Stimulated activated memory B cell treated with anti-CD40 and anti-IgM and Interleukin-4, amounts not matched to agents 10 μg/mL and 1 μg/mL and 100 μg/mL, for 72 hours (primary cell): Measurements from ENCODE around the gene PIGS.
"Not testable (repeated sequence)": the region's sequence is repeated elsewhere in the genome, so short reads cannot be mapped to it uniquely, and the experiment has no call there.

ENCODE experiments used
- ATAC-seq: fragments of 150-1000 bp; cut with Tn5 transposase; 2 replicates; pipeline ENCODE4 v1.10.0; 2021
- H3K27ac Mint-ChIP-seq: one replicate; pipeline ENCODE4 v1.8.0; 2022; ENCODE audit warnings: mild to moderate bottlenecking, mixed read lengths
- H3K27me3 Mint-ChIP-seq: one replicate; pipeline ENCODE4 v1.8.0; 2022; ENCODE audit warnings: mixed read lengths
- H3K36me3 Mint-ChIP-seq: one replicate; pipeline ENCODE4 v1.8.0; 2022; ENCODE audit warnings: mixed read lengths
- H3K4me1 Mint-ChIP-seq: one replicate; pipeline ENCODE4 v1.8.0; 2022; ENCODE audit warnings: mixed read lengths
- H3K4me3 Mint-ChIP-seq: one replicate; pipeline ENCODE4 v1.8.0; 2022; ENCODE audit warnings: mild to moderate bottlenecking, moderate library complexity, mixed read lengths
- H3K9me3 Mint-ChIP-seq: one replicate; pipeline ENCODE4 v1.8.0; 2022; ENCODE audit warnings: mixed read lengths

Gene PIGS

GRCh38 chr17:28597606-28598383 is 26.5 kb upstream of the PIGS start:
- Mint-ChIP-seq H3K9me3 (no peaks in the 10 kb centered on the region), H3K27me3 (no peaks in the 10 kb centered on the region), H3K36me3 (peaks cover under 1% of the 10 kb centered on the region), H3K4me1 (peaks cover 27% of the 10 kb centered on the region), H3K4me3 (peak overlapping the region; percentile 94), H3K27ac (peak overlapping the region; percentile 93)
- ATAC-seq, result no peak

GRCh38 chr17:28592260-28592659 is 20.9 kb upstream of the PIGS start:
- Mint-ChIP-seq H3K27me3 (no peaks in the 10 kb centered on the region), H3K4me3 (no peak overlapping the region), H3K36me3 (peaks cover 18% of the 10 kb centered on the region), H3K9me3 (no peaks in the 10 kb centered on the region), H3K4me1 (peaks cover 1% of the 10 kb centered on the region), H3K27ac (no peak overlapping the region)
- no peak for ATAC-seq

GRCh38 chr17:28585851-28586250 is 14.5 kb upstream of the PIGS start:
- Mint-ChIP-seq H3K4me3 (no peak overlapping the region), H3K4me1 (no peaks in the 10 kb centered on the region), H3K9me3 (no peaks in the 10 kb centered on the region), H3K27ac (no peak overlapping the region), H3K27me3 (no peaks in the 10 kb centered on the region), H3K36me3 (peaks cover 20% of the 10 kb centered on the region)
- no peak for ATAC-seq

GRCh38 chr17:28584434-28584833 is 13.1 kb upstream of the PIGS start:
- Mint-ChIP-seq H3K36me3 (peaks cover 25% of the 10 kb centered on the region), H3K9me3 (no peaks in the 10 kb centered on the region), H3K27me3 (no peaks in the 10 kb centered on the region), H3K27ac (no peak overlapping the region), H3K4me3 (no peak overlapping the region), H3K4me1 (no peaks in the 10 kb centered on the region)
- no peak for ATAC-seq

- Mint-ChIP-seq H3K4me1 (no peaks in the 10 kb centered on the region), H3K4me3 (no peak overlapping the region), H3K36me3 (peaks cover 13% of the 10 kb centered on the region), H3K27ac (no peak overlapping the region), H3K9me3 (no peaks in the 10 kb centered on the region), H3K27me3 (no peaks in the 10 kb centered on the region)
- no peak for ATAC-seq
These were observed 11.2 kb upstream of the PIGS start for GRCh38 chr17:28582513-28582912.

- no peak overlapping the region for H3K27ac Mint-ChIP-seq
- H3K4me3 Mint-ChIP-seq, result no peak overlapping the region
- peaks cover 12% of the 10 kb centered on the region for H3K36me3 Mint-ChIP-seq
- ATAC-seq, result no peak
- H3K27me3 Mint-ChIP-seq, result no peaks in the 10 kb centered on the region
- H3K9me3 Mint-ChIP-seq, result no peaks in the 10 kb centered on the region
- H3K4me1 Mint-ChIP-seq, result peaks cover 13% of the 10 kb centered on the region
These were observed 9.6 kb upstream of the PIGS start for GRCh38 chr17:28580959-28581358.

- Mint-ChIP-seq H3K36me3 (peaks cover 5% of the 10 kb centered on the region), H3K4me1 (peaks cover 16% of the 10 kb centered on the region), H3K27ac (no peak overlapping the region), H3K9me3 (no peaks in the 10 kb centered on the region), H3K4me3 (no peak overlapping the region), H3K27me3 (no peaks in the 10 kb centered on the region)
- ATAC-seq, result no peak
These were observed 8.2 kb upstream of the PIGS start for GRCh38 chr17:28579526-28579925.

- Mint-ChIP-seq H3K9me3 (no peaks in the 10 kb centered on the region), H3K36me3 (peaks cover 15% of the 10 kb centered on the region), H3K4me1 (peaks cover 16% of the 10 kb centered on the region), H3K27me3 (no peaks in the 10 kb centered on the region), H3K27ac (no peak overlapping the region), H3K4me3 (no peak overlapping the region)
- ATAC-seq, result no peak
These were observed 7.2 kb upstream of the PIGS start for GRCh38 chr17:28578246-28579195.

- Mint-ChIP-seq H3K36me3 (peaks cover 15% of the 10 kb centered on the region), H3K4me3 (no peak overlapping the region), H3K27ac (peak overlapping the region; percentile 86), H3K9me3 (no peaks in the 10 kb centered on the region), H3K4me1 (peaks cover 23% of the 10 kb centered on the region), H3K27me3 (no peaks in the 10 kb centered on the region)
- no peak for ATAC-seq
These were observed 6.1 kb upstream of the PIGS start for GRCh38 chr17:28577466-28577824.

GRCh38 chr17:28576758-28577465 is 5.6 kb upstream of the PIGS start, which contains the start of gene ALDOC:
Gene ALDOC, minus strand, starts transcription at chr17:28576895. Its CDS starts 1,363 bp downstream, at chr17:28575532.
- H3K27ac Mint-ChIP-seq, result peak within 1 kb of the TSS; percentile 86
- H3K4me3 Mint-ChIP-seq, result peak within 1 kb of the TSS; percentile 81
- no peaks in the 10 kb centered on the region for H3K27me3 Mint-ChIP-seq
- H3K36me3 Mint-ChIP-seq, result peaks cover 15% of the 10 kb centered on the region
- H3K4me1 Mint-ChIP-seq, result peaks cover 28% of the 10 kb centered on the region
- no peaks in the 10 kb centered on the region for H3K9me3 Mint-ChIP-seq
- peak; percentile 99 for ATAC-seq

GRCh38 chr17:28576016-28576415 is 4.7 kb upstream of the PIGS start:
- H3K27ac Mint-ChIP-seq, result peak overlapping the region; percentile 86
- peaks cover 15% of the 10 kb centered on the region for H3K36me3 Mint-ChIP-seq
- peak overlapping the region; percentile 81 for H3K4me3 Mint-ChIP-seq
- ATAC-seq, H3K9me3 Mint-ChIP-seq, H3K27me3 Mint-ChIP-seq: not testable (repeated sequence)
- peaks cover 30% of the 10 kb centered on the region for H3K4me1 Mint-ChIP-seq

GRCh38 chr17:28575126-28575795 is 3.9 kb upstream of the PIGS start:
- ATAC-seq, result no peak
- peaks cover 13% of the 10 kb centered on the region for H3K36me3 Mint-ChIP-seq
- no peak overlapping the region for H3K27ac Mint-ChIP-seq
- no peaks in the 10 kb centered on the region for H3K27me3 Mint-ChIP-seq
- peaks cover 36% of the 10 kb centered on the region for H3K4me1 Mint-ChIP-seq
- H3K9me3 Mint-ChIP-seq, result no peaks in the 10 kb centered on the region
- no peak overlapping the region for H3K4me3 Mint-ChIP-seq

- H3K9me3 Mint-ChIP-seq, result no peaks in the 10 kb centered on the region
- H3K4me3 Mint-ChIP-seq, result no peak overlapping the region
- no peaks in the 10 kb centered on the region for H3K27me3 Mint-ChIP-seq
- no peak for ATAC-seq
- H3K27ac Mint-ChIP-seq, result no peak overlapping the region
- peaks cover 10% of the 10 kb centered on the region for H3K36me3 Mint-ChIP-seq
- peaks cover 43% of the 10 kb centered on the region for H3K4me1 Mint-ChIP-seq
These were observed 3.2 kb upstream of the PIGS start for GRCh38 chr17:28574526-28574925.

GRCh38 chr17:28573966-28574480 is 2.7 kb upstream of the PIGS start:
- H3K9me3 Mint-ChIP-seq, result no peaks in the 10 kb centered on the region
- H3K27ac Mint-ChIP-seq, result no peak overlapping the region
- no peaks in the 10 kb centered on the region for H3K27me3 Mint-ChIP-seq
- ATAC-seq, result no peak
- H3K4me3 Mint-ChIP-seq, result no peak overlapping the region
- H3K4me1 Mint-ChIP-seq, result peaks cover 47% of the 10 kb centered on the region
- H3K36me3 Mint-ChIP-seq, result peaks cover 10% of the 10 kb centered on the region
